Thoracic aorta endothelial cell (primary cell): Measurements from ENCODE around the gene VCX3B. TPM values are rescaled to one million over a fixed set of nuclear protein-coding genes. Genes with fewer than 3 reads are reported as not detected.

Experiments
- total RNA-seq: library from RNA; depleted of rRNA; stranded (reverse); fragments of >200 nt; gene quantifications from 2 replicates; pipeline ENCODE4 v1.2.3, GENCODE V29; 2012

Gene VCX3B
- not detected in 2 replicates for total RNA-seq

DNA sequence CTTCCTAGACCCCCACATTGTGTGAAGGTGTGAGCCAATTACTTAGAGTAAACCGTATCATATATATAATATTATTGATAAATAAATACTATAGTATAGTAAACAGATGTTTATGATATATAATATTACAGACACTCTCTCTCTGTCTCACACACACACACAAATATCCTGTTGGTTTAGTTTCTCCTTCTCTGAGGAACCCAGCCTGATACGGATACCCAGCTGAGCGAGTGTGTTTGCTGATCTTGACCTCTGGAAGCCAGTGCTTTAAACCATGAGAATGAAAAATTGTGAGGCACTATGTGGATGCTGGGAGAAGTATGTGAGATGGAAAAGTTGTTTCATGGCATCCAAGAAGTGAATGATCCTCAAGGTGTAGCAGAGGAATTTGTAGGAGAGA is at the start of gene VCX3B:
TSS of gene VCX3B (plus strand) at position 301 of the 400 bp plus-strand sequence. CDS start 621 bp downstream, outside the sequence.

